C4-2B (cell line): Measurements from ENCODE around the gene STRADB.
"Not testable (repeated sequence)": the region's sequence is repeated elsewhere in the genome, so short reads cannot be mapped to it uniquely, and the experiment has no call there.

Source experiments
- ZFX ChIP-seq: fragments of 450-650 bp; IDR thresholded peaks from 2 replicates; pipeline ENCODE4 v1.6.1; 2017
- TF ChIP-seq, protein P1 (sequence below): fragments of 450-650 bp; conservative IDR thresholded peaks from 2 replicates; pipeline ENCODE4 v1.5.1; 2017; ENCODE audit warnings: mild to moderate bottlenecking

DNA sequence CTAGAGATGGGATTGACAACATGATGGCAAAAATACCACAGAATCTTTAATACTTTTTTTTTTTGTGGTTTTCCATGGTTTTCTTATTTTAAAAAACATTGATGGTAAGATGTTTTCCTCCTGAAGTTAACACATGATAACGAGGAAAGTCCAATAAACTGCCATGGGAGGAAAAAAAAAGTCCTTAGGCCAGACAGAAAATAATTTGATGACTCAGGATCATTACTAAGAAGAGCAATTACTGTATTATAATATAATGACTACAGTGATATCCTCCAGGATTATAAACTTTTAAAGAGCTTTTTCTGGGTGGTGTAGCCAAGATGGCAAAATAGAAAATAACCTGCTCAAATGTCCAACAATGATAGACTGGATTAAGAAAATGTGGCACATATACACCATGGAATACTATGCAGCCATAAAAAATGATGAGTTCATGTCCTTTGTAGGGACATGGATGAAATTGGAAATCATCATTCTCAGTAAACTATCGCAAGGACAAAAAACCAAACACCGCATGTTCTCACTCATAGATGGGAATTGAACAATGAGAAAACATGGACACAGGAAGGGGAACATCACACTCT is 12.1 kb upstream of the STRADB start:
- TF ChIP-seq, protein P1, sequence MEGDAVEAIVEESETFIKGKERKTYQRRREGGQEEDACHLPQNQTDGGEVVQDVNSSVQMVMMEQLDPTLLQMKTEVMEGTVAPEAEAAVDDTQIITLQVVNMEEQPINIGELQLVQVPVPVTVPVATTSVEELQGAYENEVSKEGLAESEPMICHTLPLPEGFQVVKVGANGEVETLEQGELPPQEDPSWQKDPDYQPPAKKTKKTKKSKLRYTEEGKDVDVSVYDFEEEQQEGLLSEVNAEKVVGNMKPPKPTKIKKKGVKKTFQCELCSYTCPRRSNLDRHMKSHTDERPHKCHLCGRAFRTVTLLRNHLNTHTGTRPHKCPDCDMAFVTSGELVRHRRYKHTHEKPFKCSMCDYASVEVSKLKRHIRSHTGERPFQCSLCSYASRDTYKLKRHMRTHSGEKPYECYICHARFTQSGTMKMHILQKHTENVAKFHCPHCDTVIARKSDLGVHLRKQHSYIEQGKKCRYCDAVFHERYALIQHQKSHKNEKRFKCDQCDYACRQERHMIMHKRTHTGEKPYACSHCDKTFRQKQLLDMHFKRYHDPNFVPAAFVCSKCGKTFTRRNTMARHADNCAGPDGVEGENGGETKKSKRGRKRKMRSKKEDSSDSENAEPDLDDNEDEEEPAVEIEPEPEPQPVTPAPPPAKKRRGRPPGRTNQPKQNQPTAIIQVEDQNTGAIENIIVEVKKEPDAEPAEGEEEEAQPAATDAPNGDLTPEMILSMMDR = not testable (repeated sequence)
- not testable (repeated sequence) for TF ChIP-seq ZFX
